ENCODE results near the gene LSM14A.
A peak's percentile ranks its signal among the peaks of the same experiment; 100 is the strongest.

The LSM14A gene

GRCh38 chr19:34134190-34135053 lies 37.9 kb upstream of the LSM14A start (continued):
- TF ChIP-seq ZNF148 (tag by site-specific recombination; IDR thresholded peaks at IDR 0.05; ENCODE audit: borderline replicate concordance) = no peak
- no peak; the same call in 1 of the 2 replicates for TF ChIP-seq BCL6B (tag by site-specific recombination; IDR thresholded peaks at IDR 0.05)
- no peak for TF ChIP-seq ZNF677 (tag by site-specific recombination; IDR thresholded peaks at IDR 0.05)
- no peak for TF ChIP-seq ZNF654 (tag by site-specific recombination; IDR thresholded peaks at IDR 0.05; ENCODE audit: low read depth)
- TF ChIP-seq WT1 (tag by site-specific recombination; IDR thresholded peaks at IDR 0.05) = no peak; the same call in none of the 2 replicates
- peak; percentile 79; the same call in 1 of the 2 replicates for TF ChIP-seq CTCF (tag by site-specific recombination; IDR thresholded peaks at IDR 0.05)
- no peak for TF ChIP-seq ZBTB6 (tag by site-specific recombination; IDR thresholded peaks at IDR 0.05)
- TF ChIP-seq ZNF768 (tag by site-specific recombination; IDR thresholded peaks at IDR 0.05) = peak; percentile 7; the same call in 1 of the 2 replicates
- no peak; the same call in 1 of the 2 replicates for TF ChIP-seq GLI4 (tag by site-specific recombination; IDR thresholded peaks at IDR 0.05)
- peak; percentile 33; the same call in 1 of the 2 replicates for TF ChIP-seq ZNF518A (tag by site-specific recombination; conservative IDR thresholded peaks at IDR 0.05; ENCODE audit: low read depth)
- TF ChIP-seq ZNF426 (tag by site-specific recombination; IDR thresholded peaks at IDR 0.05) = no peak
- peak; percentile 81 for TF ChIP-seq FEZF1 (tag by site-specific recombination; IDR thresholded peaks at IDR 0.05)
- peak; percentile 51; the same call in 1 of the 2 replicates for TF ChIP-seq ZNF133 (tag by site-specific recombination; IDR thresholded peaks at IDR 0.05)
- peak; percentile 97 for TF ChIP-seq ZBTB10 (tag by site-specific recombination; IDR thresholded peaks at IDR 0.05)
- TF ChIP-seq KLF1 (tag by site-specific recombination; IDR thresholded peaks at IDR 0.05) = peak; percentile 99
- TF ChIP-seq GLIS1 (tag by site-specific recombination; IDR thresholded peaks at IDR 0.05) = peak; percentile 57
- TF ChIP-seq ZNF24 (tag by site-specific recombination; IDR thresholded peaks at IDR 0.05) = peak; percentile 84
- peak; percentile 5; the same call in 1 of the 2 replicates for TF ChIP-seq PRDM6 (tag by site-specific recombination; IDR thresholded peaks at IDR 0.05)
- peak; percentile 92; the same call in 1 of the 2 replicates for TF ChIP-seq ZNF777 (tag by site-specific recombination; IDR thresholded peaks at IDR 0.05; ENCODE audit: borderline replicate concordance)
- peak; percentile 90; the same call in 1 of the 2 replicates for TF ChIP-seq OVOL3 (tag by site-specific recombination; IDR thresholded peaks at IDR 0.05)
- TF ChIP-seq ZEB2 (tag by site-specific recombination; IDR thresholded peaks at IDR 0.05) = peak; percentile 95
